ES-I3 (cell line): ENCODE results near the gene KIAA1958.

ENCODE experiments used
- H3K36me3 ChIP-seq: 2 replicates; pipeline ENCODE4 v1.6.1; 2013; ENCODE audit warnings: mild to moderate bottlenecking, low read length, control low read depth, moderate library complexity; ENCODE audit not compliant: insufficient read depth
- H3K4me1 ChIP-seq: 2 replicates; pipeline ENCODE4 v1.6.1; 2013; ENCODE audit warnings: mild to moderate bottlenecking, control low read depth, low read length; ENCODE audit not compliant: insufficient read depth
- H3K9ac ChIP-seq: 2 replicates; pipeline ENCODE4 v1.6.1; 2013; ENCODE audit warnings: low read depth, mild to moderate bottlenecking, low read length, moderate library complexity
- H3K9me3 ChIP-seq: 2 replicates; pipeline ENCODE4 v1.6.1; 2013; ENCODE audit warnings: mild to moderate bottlenecking, low read length, moderate library complexity; ENCODE audit not compliant: control insufficient read depth, insufficient read depth

KIAA1958 gene

GRCh38 chr9:112548836-112549595, 62.4 kb downstream of the KIAA1958 start:
- peaks cover 20% of the 10 kb centered on the region; the same call in 1 of the 2 replicates for H3K4me1 ChIP-seq

DNA sequence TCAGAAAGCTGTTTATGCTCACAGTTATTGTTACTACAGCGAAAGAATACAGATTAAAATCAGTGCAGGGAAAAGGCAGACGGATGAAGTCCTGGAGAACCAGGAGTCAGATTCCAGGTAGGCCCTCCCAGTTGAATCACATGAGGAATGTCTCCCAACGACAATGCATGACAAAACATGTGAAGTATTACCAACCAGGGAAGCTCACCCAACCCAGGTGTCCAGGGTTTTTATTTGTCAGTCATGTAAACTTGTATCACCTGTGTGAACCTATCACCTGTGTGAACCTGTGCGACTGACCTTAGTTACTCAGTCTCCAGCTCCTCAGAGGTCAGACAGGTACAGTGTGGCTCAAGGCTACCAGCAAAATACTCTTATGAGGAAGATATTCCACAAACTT, 63.9 kb downstream of the KIAA1958 start:
- Histone ChIP-seq H3K4me1 (peaks cover 20% of the 10 kb centered on the region; the same call in 1 of the 2 replicates), H3K36me3 (no peaks in the 10 kb centered on the region)

More at GRCh38 chr9:112548836-112549595, 62.4 kb downstream of the KIAA1958 start:
- H3K36me3 ChIP-seq = no peaks in the 10 kb centered on the region
- peaks cover 5% of the 10 kb centered on the region for H3K9me3 ChIP-seq
- H3K9ac ChIP-seq = no peak overlapping the region

DNA sequence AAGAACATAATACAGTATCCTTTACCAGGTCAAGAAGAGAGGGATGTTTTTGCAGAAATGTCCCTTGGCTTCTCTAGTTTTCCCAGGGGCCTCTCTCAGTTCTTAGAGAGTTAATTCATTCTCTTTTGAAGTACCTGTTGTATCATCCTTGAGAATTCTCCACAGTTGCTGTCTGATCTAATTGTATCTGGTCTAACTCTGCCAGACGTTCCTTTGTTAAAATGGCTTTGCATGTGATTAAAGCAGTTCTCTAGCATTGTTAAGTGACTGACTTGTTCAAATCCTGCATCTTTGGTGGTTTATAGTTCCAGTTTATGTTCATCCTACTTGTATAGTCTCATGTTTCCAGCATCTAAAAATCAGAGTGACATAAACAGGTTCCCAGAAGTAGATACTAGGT, 65.0 kb downstream of the KIAA1958 start:
- Histone ChIP-seq H3K9me3 (no peaks in the 10 kb centered on the region), H3K36me3 (no peaks in the 10 kb centered on the region), H3K9ac (no peak overlapping the region), H3K4me1 (peaks cover 21% of the 10 kb centered on the region; the same call in 1 of the 2 replicates)

More for the DNA sequence above, 63.9 kb downstream of the KIAA1958 start:
- Histone ChIP-seq H3K9ac (no peak overlapping the region), H3K9me3 (peaks cover under 1% of the 10 kb centered on the region; the same call in 1 of the 2 replicates)

GRCh38 chr9:112552229-112553056, 65.8 kb downstream of the KIAA1958 start:
- H3K36me3 ChIP-seq = no peaks in the 10 kb centered on the region
- H3K9me3 ChIP-seq = no peaks in the 10 kb centered on the region
- peaks cover 26% of the 10 kb centered on the region; the same call in 1 of the 2 replicates for H3K4me1 ChIP-seq
- no peak overlapping the region for H3K9ac ChIP-seq

GRCh38 chr9:112553256-112553826, 66.7 kb downstream of the KIAA1958 start:
- peaks cover 26% of the 10 kb centered on the region; the same call in 1 of the 2 replicates for H3K4me1 ChIP-seq
- H3K9ac ChIP-seq = no peak overlapping the region
- H3K36me3 ChIP-seq = no peaks in the 10 kb centered on the region
- no peaks in the 10 kb centered on the region for H3K9me3 ChIP-seq

- Histone ChIP-seq H3K9me3 (no peaks in the 10 kb centered on the region), H3K4me1 (peaks cover 22% of the 10 kb centered on the region; the same call in 1 of the 2 replicates), H3K36me3 (no peaks in the 10 kb centered on the region), H3K9ac (no peak overlapping the region)
These were observed 67.9 kb downstream of the KIAA1958 start for GRCh38 chr9:112554516-112554915.

DNA sequence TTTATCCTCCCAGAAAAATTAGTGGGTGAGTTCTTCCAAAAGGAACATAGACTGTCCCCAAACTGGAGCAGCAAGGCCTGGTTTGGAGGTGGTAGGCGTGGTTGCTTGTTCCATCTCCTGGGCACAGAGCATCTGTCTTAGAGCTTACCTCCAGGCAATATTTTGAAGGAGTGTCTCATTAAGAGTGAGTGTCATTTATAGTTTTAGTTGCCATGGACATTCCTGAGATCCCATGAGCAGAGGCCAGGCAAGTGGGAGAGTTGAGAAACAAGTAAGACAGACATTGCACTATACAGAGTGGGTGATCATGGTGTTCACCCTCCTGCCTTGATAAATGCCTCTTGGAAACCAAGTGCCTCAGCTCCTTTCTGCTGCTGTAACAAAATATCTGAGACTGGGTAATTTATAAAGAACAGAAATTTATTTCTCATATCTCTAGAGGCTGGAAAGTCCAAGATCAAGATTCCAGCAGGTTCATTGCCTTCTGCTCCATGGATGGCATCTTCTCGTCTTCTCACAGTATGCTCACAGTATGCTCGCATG, 68.5 kb downstream of the KIAA1958 start:
- Histone ChIP-seq H3K9me3 (no peaks in the 10 kb centered on the region), H3K4me1 (peaks cover 16% of the 10 kb centered on the region; the same call in 1 of the 2 replicates), H3K9ac (no peak overlapping the region), H3K36me3 (no peaks in the 10 kb centered on the region)

DNA sequence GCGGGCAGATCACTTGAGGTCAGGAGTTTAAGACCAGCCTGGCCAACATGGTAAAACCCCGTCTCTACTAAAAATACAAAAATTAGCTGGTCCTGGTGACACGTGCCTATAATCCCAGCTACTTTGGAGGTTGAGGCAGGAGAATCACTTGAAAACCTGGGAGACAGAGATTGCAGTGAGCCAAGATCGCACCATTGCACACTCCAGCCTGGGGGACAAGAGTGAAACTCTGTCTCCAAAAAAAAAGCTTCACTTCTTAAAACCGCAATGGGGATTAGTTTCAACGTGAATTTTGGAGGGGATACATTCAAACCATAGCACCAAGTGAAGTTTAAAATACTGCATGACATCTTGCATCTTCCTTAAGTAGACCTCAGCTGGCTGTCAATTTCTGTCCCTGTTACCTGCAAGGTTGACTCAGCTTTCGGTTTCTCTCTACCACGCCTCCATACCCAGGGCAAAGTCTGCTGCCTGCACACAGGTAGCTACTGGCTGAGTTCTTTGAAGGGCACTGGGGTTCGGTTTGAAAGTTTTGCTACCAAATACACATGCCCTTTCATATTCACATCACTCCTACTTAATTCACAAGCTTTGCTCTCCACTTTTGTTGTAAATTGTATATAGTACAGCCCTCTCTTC, 69.3 kb downstream of the KIAA1958 start:
- peaks cover 10% of the 10 kb centered on the region; the same call in 1 of the 2 replicates for H3K4me1 ChIP-seq
- no peaks in the 10 kb centered on the region for H3K9me3 ChIP-seq
- H3K9ac ChIP-seq = no peak overlapping the region
- H3K36me3 ChIP-seq = no peaks in the 10 kb centered on the region

DNA sequence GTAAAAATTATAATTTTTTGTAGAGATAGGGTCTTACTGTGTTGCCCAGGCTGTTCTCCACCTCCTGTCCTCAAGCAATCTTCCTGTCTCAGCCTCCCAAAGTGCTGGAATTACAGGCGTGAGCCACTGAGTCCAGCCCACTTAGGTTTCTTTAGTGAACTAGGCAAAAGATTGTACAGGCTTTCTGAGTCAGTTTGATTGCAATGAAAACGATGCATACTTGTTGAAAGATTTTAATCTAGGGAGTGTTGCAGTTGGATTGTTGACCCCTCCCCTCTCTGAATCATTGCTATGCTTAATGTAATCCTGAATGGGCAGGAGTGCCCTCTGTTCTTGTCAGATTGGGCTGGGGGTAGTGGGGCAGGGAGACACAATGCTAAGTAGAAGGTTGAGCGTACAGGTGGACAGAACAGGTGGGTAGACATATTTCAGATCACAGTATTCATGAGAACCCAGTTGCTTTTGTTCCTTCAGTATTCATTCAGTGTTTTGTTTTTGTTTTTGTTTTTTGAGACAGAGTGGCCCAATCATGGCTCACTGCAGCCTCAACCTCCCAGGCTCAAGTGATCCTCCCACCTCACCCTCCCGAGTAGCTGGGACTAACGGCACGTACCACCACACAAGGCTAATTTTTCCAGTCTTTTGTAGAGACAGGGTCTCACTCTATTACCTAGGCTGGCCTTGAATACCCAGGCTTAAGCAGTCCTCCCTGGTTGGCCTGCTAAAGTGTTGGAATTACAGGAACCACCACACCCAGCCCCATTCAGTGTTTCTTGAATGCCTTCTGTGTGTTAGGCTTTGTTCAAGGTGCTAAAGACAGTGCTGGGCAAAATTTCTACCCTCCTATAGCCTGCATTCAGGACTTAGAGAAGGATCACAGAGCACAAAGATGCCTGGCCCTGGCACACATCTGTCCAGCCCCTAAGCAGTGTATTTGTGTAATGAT, 70.1 kb downstream of the KIAA1958 start:
- H3K9me3 ChIP-seq = no peaks in the 10 kb centered on the region
- H3K9ac ChIP-seq = no peak overlapping the region
- H3K36me3 ChIP-seq = no peaks in the 10 kb centered on the region
- H3K4me1 ChIP-seq = peaks cover 6% of the 10 kb centered on the region; the same call in 1 of the 2 replicates

DNA sequence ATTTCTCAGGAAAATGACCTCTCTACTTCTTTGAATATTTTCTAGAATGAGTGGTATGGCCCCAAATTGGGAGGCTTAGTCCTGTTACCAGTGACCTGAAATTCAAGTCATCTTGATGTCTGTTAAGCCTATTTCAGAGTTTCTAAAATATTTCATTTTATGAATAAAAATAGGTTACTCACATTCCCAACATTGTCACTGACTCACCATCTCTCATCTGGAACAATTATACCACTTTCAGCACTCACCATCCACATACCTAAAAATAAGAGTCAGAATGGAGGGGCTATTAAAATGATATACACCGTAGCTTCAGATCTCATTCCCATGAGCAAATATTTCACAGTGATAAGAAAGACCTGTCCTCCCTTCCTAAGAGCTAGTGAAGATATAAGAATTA, 71.8 kb downstream of the KIAA1958 start:
- Histone ChIP-seq H3K4me1 (peaks cover 9% of the 10 kb centered on the region), H3K9me3 (no peaks in the 10 kb centered on the region), H3K36me3 (no peaks in the 10 kb centered on the region), H3K9ac (no peak overlapping the region)

GRCh38 chr9:112558978-112559377, 72.4 kb downstream of the KIAA1958 start:
- Histone ChIP-seq H3K4me1 (peaks cover 9% of the 10 kb centered on the region), H3K36me3 (no peaks in the 10 kb centered on the region), H3K9me3 (no peaks in the 10 kb centered on the region), H3K9ac (no peak overlapping the region)

DNA sequence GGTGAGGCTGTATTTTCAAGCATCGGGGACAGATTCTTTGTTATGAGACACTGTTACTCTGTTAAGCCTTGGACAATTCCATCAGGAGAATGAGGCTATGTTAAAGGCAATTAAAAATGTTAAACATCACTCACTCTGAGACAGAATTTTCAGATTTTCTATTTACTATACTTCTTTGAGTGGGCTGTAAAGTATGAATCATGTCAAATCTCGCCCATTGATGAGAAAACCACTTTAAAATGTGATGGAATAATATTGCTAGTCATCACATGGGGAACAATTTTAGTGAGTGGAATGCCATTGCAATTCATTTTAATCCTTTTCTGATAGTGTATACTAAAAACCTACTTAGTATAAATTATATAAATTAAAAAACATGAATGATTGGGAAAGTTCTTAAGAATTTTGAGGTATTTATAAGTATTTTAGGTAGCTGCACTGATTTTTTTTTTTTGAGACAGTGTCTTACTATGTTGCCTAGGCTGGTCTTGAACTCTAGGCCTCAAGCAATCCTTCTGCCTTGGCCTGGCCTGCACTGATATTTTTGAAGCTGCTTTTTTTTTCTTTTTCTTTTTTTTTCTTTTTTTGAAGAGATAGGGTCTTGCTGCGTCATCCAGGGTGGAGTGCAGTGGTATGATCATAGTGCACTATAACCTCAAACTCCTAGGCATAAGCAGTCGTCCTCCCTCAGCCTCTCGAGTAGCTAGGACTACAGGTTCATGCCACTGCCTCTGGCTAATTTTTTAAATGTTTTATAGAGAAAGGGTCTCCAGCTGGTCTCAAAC, 73.2 kb downstream of the KIAA1958 start:
- no peaks in the 10 kb centered on the region for H3K9me3 ChIP-seq
- no peaks in the 10 kb centered on the region for H3K36me3 ChIP-seq
- H3K9ac ChIP-seq = no peak overlapping the region
- H3K4me1 ChIP-seq = peaks cover 9% of the 10 kb centered on the region
